Measurements from ENCODE around the gene PLLP. TPM values are rescaled to one million over a fixed set of nuclear protein-coding genes. Genes with fewer than 3 reads are reported as not detected.

Gene PLLP
- total and polyA plus RNA-seq, 2 donors (not counting 1 experiment from before 2014, with no cell fraction given): 0.15 TPM; not detected in 1

DNA sequence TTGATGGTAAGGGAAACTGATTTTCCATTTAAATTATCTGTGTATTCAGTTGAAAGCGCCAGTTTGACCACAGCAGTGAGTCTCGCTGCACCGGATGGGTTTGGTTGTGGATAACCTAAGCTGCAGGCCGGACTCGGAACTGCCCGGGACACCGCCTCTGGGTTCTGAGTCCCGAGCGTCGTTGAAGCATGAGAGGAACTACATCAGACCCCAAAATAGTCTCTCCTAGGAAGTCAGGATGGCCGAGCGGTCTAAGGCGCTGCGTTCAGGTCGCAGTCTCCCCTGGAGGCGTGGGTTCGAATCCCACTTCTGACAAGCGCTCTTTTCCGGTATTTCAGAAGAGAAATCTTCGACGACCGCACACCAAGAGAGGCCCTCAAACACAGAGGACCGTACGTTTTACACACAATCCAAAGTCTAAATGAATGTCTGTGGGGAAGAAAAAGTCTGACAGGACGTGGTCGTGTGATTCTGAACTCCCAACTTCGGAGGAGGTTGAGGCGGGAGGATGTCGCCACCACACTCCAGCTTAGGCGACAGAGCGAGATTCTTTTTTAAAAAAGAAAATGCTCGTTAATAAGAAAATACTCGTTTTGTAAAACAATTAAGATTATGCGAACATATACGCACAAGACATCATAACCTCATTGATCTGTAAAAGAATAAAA lies 15.4 kb upstream of the PLLP start:
- Mint-ChIP-seq H3K27ac (no peak overlapping the region), H3K4me1 (peaks cover 19% of the 10 kb centered on the region), H3K4me3 (no peak overlapping the region), H3K9me3 (ENCODE audit: insufficient read depth) (no peaks in the 10 kb centered on the region), H3K27me3 (no peaks in the 10 kb centered on the region)
- no peak for TF ChIP-seq EZH2 (IDR thresholded peaks at IDR 0.05; ENCODE audit: borderline replicate concordance, insufficient read depth, low read depth, low read length, poor library complexity, severe bottlenecking)
- Histone ChIP-seq H3K9me3 (ENCODE audit: control extremely low read depth in 1 of 3, control insufficient read depth in 2 of 3, insufficient read depth in 1 of 3, low read length in 2 of 3) (no peaks in the 10 kb centered on the region), H4K20me1 (ENCODE audit: control insufficient read depth, insufficient read depth, low read length, poor library complexity, severe bottlenecking) (no peaks in the 10 kb centered on the region), H3K4me3 (ENCODE audit: control extremely low read depth in 1 of 5, extremely low read depth in 1 of 5, insufficient read depth in 1 of 5, low read depth in 2 of 5, low read length in 4 of 5) (peak overlapping the region; percentile 59 to 89 (median 71)), H3K79me2 (ENCODE audit: control insufficient read depth, insufficient read depth, low read length) (no peaks in the 10 kb centered on the region), H3K36me3 (replicated peaks in 1 of 2; ENCODE audit: control extremely low read depth in 1 of 2, control insufficient read depth in 1 of 2, extremely low read depth in 1 of 2, insufficient read depth in 2 of 2, low read length in 1 of 2) (no peaks in the 10 kb centered on the region), H3K27me3 (replicated peaks in 1 of 4; ENCODE audit: control extremely low read depth in 1 of 4, control insufficient read depth in 3 of 4, insufficient read depth in 4 of 4, low read length in 3 of 4) (no peaks in the 10 kb centered on the region), H3K27ac (ENCODE audit: low read length in 2 of 2) (peak overlapping the region; percentile 76 to 85), H3K9ac (ENCODE audit: low read length) (peak overlapping the region; percentile 82), H2AFZ (ENCODE audit: insufficient read depth, low read depth, low read length, poor library complexity, severe bottlenecking) (peak overlapping the region; percentile 56), H3K4me1 (ENCODE audit: control insufficient read depth in 2 of 2, insufficient read depth in 2 of 2, low read length in 2 of 2) (peaks cover 14 to 31% of the 10 kb centered on the region in 2 donors), H3K4me2 (replicated peaks; ENCODE audit: low read depth, low read length, poor library complexity, severe bottlenecking) (peak overlapping the region; percentile 78)
- POLR2A ChIA-PET: interaction anchor here (0.6 to 1.7 kb wide), 10 partner anchors 44 to 277 kb away, joined by 3 to 14 read pairs (median 4); partner anchors contain the start of genes ARL2BP, POLR2C, PSME3IP1 and RSPRY1
- ATAC-seq (ENCODE audit: low read depth): peak; percentile 50
- DNase-seq: peak; percentile 95
- intact Hi-C loops (cut with micrococcal nuclease): loop anchor here (1.0 to 5.0 kb wide), 11 partner anchors 16 to 349 kb away; partner anchors contain the start of genes ARL2BP, CIAPIN1, COQ9 and PLLP
- CTCF ChIA-PET: interaction anchor here (0.6 to 18.1 kb wide), 18 partner anchors 14 to 350 kb away, joined by 3 to 364 read pairs (median 4); partner anchors contain the start of genes CIAPIN1, COQ9 and POLR2C
- WGBS (ENCODE audit: insufficient coverage): 1% methylated on average over 14 of the region's 35 CpGs

DNA sequence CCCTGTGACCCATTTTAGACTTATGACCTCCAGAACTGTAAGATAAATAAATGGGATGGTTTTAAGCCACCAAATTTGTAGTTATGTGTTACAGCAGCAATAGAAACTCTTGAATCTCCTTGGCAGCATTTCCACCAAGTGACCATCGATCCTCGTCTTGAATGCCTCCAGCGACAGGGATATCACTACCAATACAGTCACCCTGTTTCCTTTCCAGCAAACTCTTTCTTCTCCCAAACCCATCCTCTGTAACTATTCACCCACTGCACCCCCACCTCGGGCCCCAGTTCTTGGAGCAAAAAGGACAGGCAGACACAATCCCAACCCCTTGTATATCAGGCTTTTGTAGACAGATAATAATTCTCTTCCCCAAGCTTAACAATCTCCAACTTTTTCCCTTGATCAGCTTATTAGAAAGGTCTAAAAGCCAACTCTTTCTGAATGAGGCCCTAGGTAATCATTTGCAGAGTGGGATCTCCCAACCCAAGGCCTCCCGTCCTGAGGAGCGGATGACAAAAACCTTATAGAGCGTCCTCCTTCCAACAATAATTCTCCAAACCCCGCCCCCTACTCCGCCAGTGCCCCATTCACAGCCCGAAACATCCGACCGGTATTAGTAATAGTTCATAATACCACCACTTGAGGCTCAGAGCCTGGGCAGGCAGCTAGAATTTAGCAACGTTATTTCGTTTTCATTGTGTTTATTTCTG lies 14.7 kb upstream of the PLLP start:
- no peaks in the 10 kb centered on the region for H3K27me3 Mint-ChIP-seq
- Histone ChIP-seq H3K4me1 (ENCODE audit: control insufficient read depth in 2 of 2, insufficient read depth in 2 of 2, low read length in 2 of 2) (peaks cover 11 to 27% of the 10 kb centered on the region in 2 donors), H3K36me3 (replicated peaks in 1 of 2; ENCODE audit: control extremely low read depth in 1 of 2, control insufficient read depth in 1 of 2, extremely low read depth in 1 of 2, insufficient read depth in 2 of 2, low read length in 1 of 2) (no peaks in the 10 kb centered on the region), H3K4me3 (ENCODE audit: control extremely low read depth in 1 of 5, extremely low read depth in 1 of 5, insufficient read depth in 1 of 5, low read depth in 2 of 5, low read length in 4 of 5) (peak overlapping the region; percentile 59 to 89 (median 71)), H2AFZ (ENCODE audit: insufficient read depth, low read depth, low read length, poor library complexity, severe bottlenecking) (peak overlapping the region; percentile 56), H4K20me1 (ENCODE audit: control insufficient read depth, insufficient read depth, low read length, poor library complexity, severe bottlenecking) (no peaks in the 10 kb centered on the region), H3K9me3 (ENCODE audit: control extremely low read depth in 1 of 3, control insufficient read depth in 2 of 3, insufficient read depth in 1 of 3, low read length in 2 of 3) (no peaks in the 10 kb centered on the region), H3K27ac (ENCODE audit: low read length in 2 of 2) (peak overlapping the region; percentile 76 to 85), H3K79me2 (ENCODE audit: control insufficient read depth, insufficient read depth, low read length) (no peaks in the 10 kb centered on the region), H3K9ac (ENCODE audit: low read length) (peak overlapping the region; percentile 82), H3K4me2 (replicated peaks; ENCODE audit: low read depth, low read length, poor library complexity, severe bottlenecking) (peak overlapping the region; percentile 78), H3K27me3 (replicated peaks in 1 of 4; ENCODE audit: control extremely low read depth in 1 of 4, control insufficient read depth in 3 of 4, insufficient read depth in 4 of 4, low read length in 3 of 4) (no peaks in the 10 kb centered on the region)
- no peak overlapping the region for H3K4me3 Mint-ChIP-seq
- ChIA-PET CTCF (interaction anchor here (0.8 to 18.1 kb wide), 10 partner anchors 13 to 506 kb away, joined by 3 to 364 read pairs (median 6); partner anchors contain the start of genes CIAPIN1 and COQ9), POLR2A (interaction anchor here (0.6 to 1.7 kb wide), 5 partner anchors 54 to 277 kb away, joined by 3 to 14 read pairs (median 4); partner anchors contain the start of genes ARL2BP, PSME3IP1 and RSPRY1)
- 29% methylated on average over 12 of the region's 14 CpGs for WGBS (ENCODE audit: insufficient coverage)
- no peak overlapping the region for H3K27ac Mint-ChIP-seq
- DNase-seq (no peak), ATAC-seq (ENCODE audit: low read depth) (peak; percentile 21)
- H3K9me3 Mint-ChIP-seq (ENCODE audit: insufficient read depth): no peaks in the 10 kb centered on the region
- intact Hi-C loops (cut with micrococcal nuclease): loop anchor here (1.0 kb wide), 1 partner anchor 15 kb away; the partner anchor contains the start of gene PLLP
- TF ChIP-seq EZH2 (IDR thresholded peaks at IDR 0.05; ENCODE audit: borderline replicate concordance, insufficient read depth, low read depth, low read length, poor library complexity, severe bottlenecking): no peak
- TF ChIP-seq, protein P1, sequence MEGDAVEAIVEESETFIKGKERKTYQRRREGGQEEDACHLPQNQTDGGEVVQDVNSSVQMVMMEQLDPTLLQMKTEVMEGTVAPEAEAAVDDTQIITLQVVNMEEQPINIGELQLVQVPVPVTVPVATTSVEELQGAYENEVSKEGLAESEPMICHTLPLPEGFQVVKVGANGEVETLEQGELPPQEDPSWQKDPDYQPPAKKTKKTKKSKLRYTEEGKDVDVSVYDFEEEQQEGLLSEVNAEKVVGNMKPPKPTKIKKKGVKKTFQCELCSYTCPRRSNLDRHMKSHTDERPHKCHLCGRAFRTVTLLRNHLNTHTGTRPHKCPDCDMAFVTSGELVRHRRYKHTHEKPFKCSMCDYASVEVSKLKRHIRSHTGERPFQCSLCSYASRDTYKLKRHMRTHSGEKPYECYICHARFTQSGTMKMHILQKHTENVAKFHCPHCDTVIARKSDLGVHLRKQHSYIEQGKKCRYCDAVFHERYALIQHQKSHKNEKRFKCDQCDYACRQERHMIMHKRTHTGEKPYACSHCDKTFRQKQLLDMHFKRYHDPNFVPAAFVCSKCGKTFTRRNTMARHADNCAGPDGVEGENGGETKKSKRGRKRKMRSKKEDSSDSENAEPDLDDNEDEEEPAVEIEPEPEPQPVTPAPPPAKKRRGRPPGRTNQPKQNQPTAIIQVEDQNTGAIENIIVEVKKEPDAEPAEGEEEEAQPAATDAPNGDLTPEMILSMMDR (IDR thresholded peaks at IDR 0.05): peak; percentile 40
- peaks cover 13% of the 10 kb centered on the region for H3K4me1 Mint-ChIP-seq
